ENCODE measurements around the gene EFNA1. TPM values are rescaled to one million over a fixed set of nuclear protein-coding genes. Genes with fewer than 3 reads are reported as not detected.

EFNA1 gene
- total RNA-seq, 1 experiment from 2014 or later = not detected

DNA sequence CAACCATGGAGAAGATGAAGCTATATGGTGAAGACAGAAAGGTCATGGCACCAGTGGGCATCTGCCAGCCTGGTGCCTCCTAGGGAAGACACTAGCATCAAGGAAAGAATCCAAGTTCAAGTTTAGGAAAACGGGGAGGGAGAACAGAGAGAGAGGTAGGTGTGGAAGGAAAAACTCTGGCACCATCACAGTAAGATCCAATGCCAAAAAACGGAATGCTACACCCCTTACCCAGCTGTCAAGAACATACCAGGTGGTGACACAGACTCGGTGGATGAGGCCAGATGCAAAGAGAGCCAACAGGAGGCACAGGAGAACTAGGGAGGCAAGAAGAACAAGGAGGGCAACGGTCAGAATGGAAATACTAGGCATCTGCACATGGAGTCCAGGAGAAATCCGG is 41.9 kb downstream of the EFNA1 start:
- DNase-seq = peak; percentile 41

DNA sequence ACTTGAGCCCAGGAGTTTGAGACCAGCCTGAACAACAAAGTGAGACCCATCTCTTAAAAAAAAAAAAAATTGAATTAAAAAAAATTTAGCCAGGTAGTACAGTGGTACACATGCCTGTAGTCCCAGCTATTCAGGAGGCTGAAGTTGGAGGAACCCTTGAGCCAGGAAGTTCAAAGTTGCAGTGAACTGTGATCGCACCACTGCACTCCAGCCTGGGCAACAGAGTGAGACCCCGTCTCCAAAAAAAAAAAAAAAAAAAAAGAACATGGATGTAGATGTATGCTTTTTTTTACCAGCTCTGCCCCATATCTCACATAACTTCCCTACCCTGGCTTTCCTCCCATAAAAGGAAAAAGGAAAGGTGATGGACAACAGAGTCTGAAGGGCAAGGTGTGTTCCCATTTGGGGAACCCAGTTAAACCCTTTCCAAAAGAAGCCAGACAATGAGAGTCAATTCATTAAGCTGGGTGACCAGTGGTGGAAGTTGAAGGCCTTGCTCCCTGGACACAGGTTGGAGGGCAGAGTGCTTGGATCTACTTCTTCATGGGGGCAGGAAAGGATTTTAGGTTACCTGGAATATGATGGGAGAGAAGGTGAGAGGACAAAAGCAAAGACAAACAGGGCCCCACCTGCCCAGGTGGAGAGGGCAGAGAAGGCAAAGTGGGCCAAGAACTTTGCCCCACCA is 42.6 kb downstream of the EFNA1 start:
- H3K27ac ChIP-seq (ENCODE audit: low read length) = no peak overlapping the region
- H3K36me3 ChIP-seq (ENCODE audit: insufficient read depth, low read length) = peaks cover 9% of the 10 kb centered on the region; the same call in 1 of the 2 replicates
- H3K27me3 ChIP-seq (ENCODE audit: low read length) = no peaks in the 10 kb centered on the region
- no peak overlapping the region for H3K9ac ChIP-seq (ENCODE audit: low read length)
- peak; percentile 36 for DNase-seq
- H3K4me1 ChIP-seq (ENCODE audit: low read length) = peaks cover 40% of the 10 kb centered on the region
- H3K79me2 ChIP-seq (ENCODE audit: low read length) = peaks cover 24% of the 10 kb centered on the region
- no peaks in the 10 kb centered on the region for H3K9me3 ChIP-seq (ENCODE audit: low read length)
- H2AFZ ChIP-seq (ENCODE audit: low read length) = no peak overlapping the region
- no peaks in the 10 kb centered on the region for H4K20me1 ChIP-seq (ENCODE audit: insufficient read depth, low read depth, low read length)
- H3K4me2 ChIP-seq (ENCODE audit: low read depth, low read length, poor library complexity, severe bottlenecking) = no peak overlapping the region
- H3K9me2 ChIP-seq (replicated peaks; ENCODE audit: insufficient read depth, low read length) = no peaks in the 10 kb centered on the region
- no peak overlapping the region for H3K4me3 ChIP-seq (ENCODE audit: low read length)

More for the DNA sequence above, 41.9 kb downstream of the EFNA1 start:
- Histone ChIP-seq H3K9me2 (replicated peaks; ENCODE audit: insufficient read depth, low read length) (no peaks in the 10 kb centered on the region), H3K27me3 (ENCODE audit: low read length) (no peaks in the 10 kb centered on the region), H4K20me1 (ENCODE audit: insufficient read depth, low read depth, low read length) (no peaks in the 10 kb centered on the region), H3K36me3 (ENCODE audit: insufficient read depth, low read length) (peaks cover 9% of the 10 kb centered on the region; the same call in 1 of the 2 replicates), H3K4me2 (ENCODE audit: low read depth, low read length, poor library complexity, severe bottlenecking) (no peak overlapping the region), H3K9me3 (ENCODE audit: low read length) (no peaks in the 10 kb centered on the region), H2AFZ (ENCODE audit: low read length) (no peak overlapping the region), H3K79me2 (ENCODE audit: low read length) (peaks cover 24% of the 10 kb centered on the region), H3K9ac (ENCODE audit: low read length) (no peak overlapping the region), H3K4me3 (ENCODE audit: low read length) (no peak overlapping the region), H3K27ac (ENCODE audit: low read length) (no peak overlapping the region), H3K4me1 (ENCODE audit: low read length) (peaks cover 33% of the 10 kb centered on the region)

DNA sequence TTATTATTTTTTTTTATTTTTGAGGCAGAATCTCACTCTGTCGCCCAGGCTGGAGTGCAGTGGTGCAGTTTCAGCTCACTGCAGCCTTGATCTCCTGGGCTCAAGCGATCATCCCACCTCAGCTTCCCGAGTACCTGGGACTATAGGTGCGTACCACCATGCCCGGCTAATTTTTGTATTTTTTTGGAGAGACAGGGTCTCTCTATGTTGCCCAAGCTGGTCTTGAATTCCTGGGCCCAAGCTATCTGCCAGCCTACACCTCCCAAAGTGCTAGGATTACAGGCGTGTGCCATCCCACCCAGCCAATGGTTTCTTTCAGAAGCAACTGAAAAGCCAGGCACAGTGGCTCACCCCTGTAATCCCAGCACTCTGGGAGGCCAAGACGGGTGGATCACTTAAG is 43.1 kb downstream of the EFNA1 start:
- H4K20me1 ChIP-seq (ENCODE audit: insufficient read depth, low read depth, low read length) = no peaks in the 10 kb centered on the region
- H3K4me2 ChIP-seq (ENCODE audit: low read depth, low read length, poor library complexity, severe bottlenecking) = no peak overlapping the region
- H3K9me3 ChIP-seq (ENCODE audit: low read length) = no peaks in the 10 kb centered on the region
- H3K27ac ChIP-seq (ENCODE audit: low read length) = no peak overlapping the region
- no peaks in the 10 kb centered on the region for H3K9me2 ChIP-seq (replicated peaks; ENCODE audit: insufficient read depth, low read length)
- H3K4me1 ChIP-seq (ENCODE audit: low read length) = peaks cover 46% of the 10 kb centered on the region
- no peak for DNase-seq
- H2AFZ ChIP-seq (ENCODE audit: low read length) = no peak overlapping the region
- no peak overlapping the region for H3K4me3 ChIP-seq (ENCODE audit: low read length)
- peaks cover 24% of the 10 kb centered on the region for H3K79me2 ChIP-seq (ENCODE audit: low read length)
- peaks cover 9% of the 10 kb centered on the region; the same call in 1 of the 2 replicates for H3K36me3 ChIP-seq (ENCODE audit: insufficient read depth, low read length)
- H3K27me3 ChIP-seq (ENCODE audit: low read length) = no peaks in the 10 kb centered on the region
- H3K9ac ChIP-seq (ENCODE audit: low read length) = no peak overlapping the region

DNA sequence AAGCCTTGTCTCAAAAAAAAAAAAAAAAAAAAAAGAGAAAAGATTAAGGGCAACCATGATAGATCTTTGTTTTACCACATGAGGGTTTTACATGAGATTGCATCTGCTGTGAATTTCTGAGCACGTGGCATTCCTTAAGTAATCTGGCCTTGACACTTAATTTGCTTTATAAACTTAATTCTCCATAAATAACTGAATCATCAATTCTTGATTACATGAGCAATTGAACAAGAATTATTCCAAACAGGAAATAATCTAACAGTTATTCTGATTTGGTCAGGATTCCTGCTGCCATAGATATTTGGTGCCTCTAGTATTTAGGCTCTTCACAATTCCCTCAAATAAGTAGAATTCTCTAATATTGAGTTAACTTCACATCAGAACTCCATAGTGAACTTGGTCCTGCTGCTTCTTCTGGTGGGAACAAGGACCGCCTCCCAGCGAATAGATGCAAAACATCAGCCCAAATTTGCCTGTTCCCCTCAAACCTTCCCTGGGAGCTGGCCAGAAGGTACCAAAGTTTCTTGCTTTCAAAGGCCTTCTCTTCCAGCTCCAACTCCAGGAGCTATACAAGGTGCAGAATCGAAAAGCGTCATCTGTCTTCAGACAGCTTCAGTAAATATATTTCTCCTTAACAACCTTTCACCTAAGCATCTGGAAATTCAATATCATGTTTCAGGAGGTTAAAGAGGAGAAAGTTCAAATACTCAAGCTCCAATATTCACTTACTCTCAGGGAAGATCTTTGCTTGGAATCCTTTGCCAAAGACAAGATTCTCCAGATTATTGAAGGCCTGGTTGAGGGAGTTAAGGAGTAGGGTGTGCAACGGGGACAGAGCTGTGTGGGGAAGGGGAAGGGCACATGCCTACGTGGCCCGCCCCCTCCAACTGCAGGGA is 44.4 kb downstream of the EFNA1 start:
- H3K9me2 ChIP-seq (replicated peaks; ENCODE audit: insufficient read depth, low read length) = no peaks in the 10 kb centered on the region
- peak overlapping the region; percentile 95 for H3K9ac ChIP-seq (ENCODE audit: low read length)
- H3K4me3 ChIP-seq (ENCODE audit: low read length) = peak overlapping the region; percentile 77

DNA sequence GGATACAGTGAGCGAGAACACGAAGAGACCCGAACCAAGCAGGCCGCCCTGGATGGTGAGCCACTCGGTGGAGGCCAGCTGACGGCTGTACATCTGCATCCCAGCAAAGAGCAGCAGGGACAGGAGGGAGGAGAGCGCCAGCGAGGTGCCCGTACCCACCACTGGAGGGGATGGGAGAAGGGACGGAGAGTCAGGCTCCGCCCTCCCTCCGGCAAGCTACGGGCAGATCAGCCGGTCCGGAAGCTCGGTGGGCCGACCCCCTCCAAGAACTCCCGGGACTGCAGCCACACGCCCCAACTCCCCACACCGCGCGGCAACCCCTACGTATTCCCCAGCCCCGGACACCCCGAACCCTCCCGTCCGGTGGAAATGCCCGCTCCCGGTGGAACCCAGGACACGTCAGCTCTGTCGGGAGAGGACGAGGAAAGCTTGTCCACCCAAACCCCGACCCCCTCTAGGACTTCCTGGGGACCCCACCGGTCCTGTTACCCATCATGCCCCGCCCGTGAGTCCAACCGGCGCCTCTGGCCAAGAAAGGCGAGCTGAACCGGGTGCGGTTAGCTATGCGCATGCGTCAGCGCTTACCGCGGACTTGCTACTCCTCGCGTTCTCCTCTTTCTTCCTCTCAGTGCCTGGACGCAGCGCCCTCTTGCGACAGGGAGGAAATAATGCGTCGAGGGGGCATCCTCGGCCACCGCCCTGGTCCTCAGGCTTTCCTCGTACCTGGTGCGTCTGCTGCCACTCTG is 45.2 kb downstream of the EFNA1 start, which contains the start of gene KRTCAP2:
Gene KRTCAP2, minus strand, starts transcription at position 573 of the 746 bp plus-strand sequence. Its CDS starts 80 bp downstream, at position 493.
- peak within 1 kb of the TSS; percentile 85 for H3K27ac ChIP-seq (ENCODE audit: low read length)
- H3K4me1 ChIP-seq (ENCODE audit: low read length) = peaks cover 48% of the 10 kb centered on the region
- H3K4me2 ChIP-seq (ENCODE audit: low read depth, low read length, poor library complexity, severe bottlenecking) = peak within 1 kb of the TSS; percentile 97
- peak within 1 kb of the TSS; percentile 77 for H3K4me3 ChIP-seq (ENCODE audit: low read length)
- H2AFZ ChIP-seq (ENCODE audit: low read length) = peak within 1 kb of the TSS; percentile 69; the same call in 1 of the 2 replicates
- no peaks in the 10 kb centered on the region for H3K27me3 ChIP-seq (ENCODE audit: low read length)
- peaks cover 19% of the 10 kb centered on the region; the same call in 1 of the 2 replicates for H3K36me3 ChIP-seq (ENCODE audit: insufficient read depth, low read length)
- H4K20me1 ChIP-seq (ENCODE audit: insufficient read depth, low read depth, low read length) = no peaks in the 10 kb centered on the region
- H3K79me2 ChIP-seq (ENCODE audit: low read length) = peaks cover 24% of the 10 kb centered on the region
- H3K9ac ChIP-seq (ENCODE audit: low read length) = peak within 1 kb of the TSS; percentile 95
- H3K9me2 ChIP-seq (replicated peaks; ENCODE audit: insufficient read depth, low read length) = no peaks in the 10 kb centered on the region
- no peaks in the 10 kb centered on the region for H3K9me3 ChIP-seq (ENCODE audit: low read length)
- peak; percentile 98 for DNase-seq

More for the DNA sequence above, 44.4 kb downstream of the EFNA1 start:
- peaks cover 24% of the 10 kb centered on the region for H3K79me2 ChIP-seq (ENCODE audit: low read length)
- DNase-seq = peak; percentile 41
- H3K27me3 ChIP-seq (ENCODE audit: low read length) = no peaks in the 10 kb centered on the region
- H3K27ac ChIP-seq (ENCODE audit: low read length) = peak overlapping the region; percentile 85
- H3K9me3 ChIP-seq (ENCODE audit: low read length) = no peaks in the 10 kb centered on the region
- H2AFZ ChIP-seq (ENCODE audit: low read length) = no peak overlapping the region
- H3K4me2 ChIP-seq (ENCODE audit: low read depth, low read length, poor library complexity, severe bottlenecking) = peak overlapping the region; percentile 97
- H3K4me1 ChIP-seq (ENCODE audit: low read length) = peaks cover 54% of the 10 kb centered on the region
- peaks cover 12% of the 10 kb centered on the region; the same call in 1 of the 2 replicates for H3K36me3 ChIP-seq (ENCODE audit: insufficient read depth, low read length)
- H4K20me1 ChIP-seq (ENCODE audit: insufficient read depth, low read depth, low read length) = no peaks in the 10 kb centered on the region

DNA sequence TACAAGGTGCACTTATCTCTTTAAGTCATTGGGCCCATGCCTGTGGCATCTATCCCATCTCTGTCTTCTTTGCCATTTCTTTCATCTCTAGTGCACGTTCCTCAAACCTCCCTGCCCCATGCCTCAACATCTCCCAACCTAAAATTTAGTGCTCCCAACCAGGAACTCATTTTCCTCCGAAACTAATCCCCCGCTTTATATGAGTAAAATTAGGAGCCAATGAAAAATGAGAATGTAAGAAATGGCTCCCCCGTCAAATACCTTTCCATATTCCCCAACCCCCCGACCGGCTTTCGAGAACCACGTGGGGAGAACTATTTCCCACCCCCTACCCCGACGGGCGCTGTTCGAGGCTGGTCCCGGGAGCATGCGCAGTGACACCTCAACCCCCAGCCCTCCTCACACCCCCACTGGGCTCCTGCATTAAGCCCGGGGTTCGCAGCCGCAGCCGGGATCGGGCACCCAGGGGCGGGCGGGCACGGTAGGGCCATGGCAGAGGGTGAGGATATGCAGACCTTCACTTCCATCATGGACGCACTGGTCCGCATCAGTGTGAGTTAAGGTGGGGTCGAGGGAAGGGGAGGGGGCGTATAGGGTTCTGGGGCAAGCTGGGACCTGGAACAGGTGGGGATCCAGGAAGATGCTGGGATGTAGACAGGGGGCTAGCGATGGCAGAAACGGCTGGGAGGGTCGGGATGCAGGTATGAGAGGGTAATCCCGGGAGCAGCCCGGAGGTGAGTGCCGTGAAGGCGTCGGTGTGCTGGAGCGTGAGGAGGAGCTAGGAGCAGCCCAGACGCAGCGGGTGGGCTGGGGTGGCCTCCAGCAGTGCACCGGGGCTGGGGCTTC is 46.0 kb downstream of the EFNA1 start, which contains the start of gene TRIM46:
Gene TRIM46, plus strand, starts transcription at position 372 of the 846 bp plus-strand sequence. Its CDS starts 118 bp downstream, at position 490.
- Histone ChIP-seq H3K79me2 (ENCODE audit: low read length) (peaks cover 24% of the 10 kb centered on the region), H3K27ac (ENCODE audit: low read length) (peak within 1 kb of the TSS; percentile 85), H2AFZ (ENCODE audit: low read length) (peak within 1 kb of the TSS; percentile 69; the same call in 1 of the 2 replicates), H3K9ac (ENCODE audit: low read length) (peak within 1 kb of the TSS; percentile 95), H3K9me3 (ENCODE audit: low read length) (no peaks in the 10 kb centered on the region), H3K4me1 (ENCODE audit: low read length) (peaks cover 48% of the 10 kb centered on the region), H3K4me2 (ENCODE audit: low read depth, low read length, poor library complexity, severe bottlenecking) (peak within 1 kb of the TSS; percentile 97), H3K27me3 (ENCODE audit: low read length) (no peaks in the 10 kb centered on the region), H3K4me3 (ENCODE audit: low read length) (peak within 1 kb of the TSS; percentile 77), H3K9me2 (replicated peaks; ENCODE audit: insufficient read depth, low read length) (no peaks in the 10 kb centered on the region), H3K36me3 (ENCODE audit: insufficient read depth, low read length) (peaks cover 19% of the 10 kb centered on the region; the same call in 1 of the 2 replicates), H4K20me1 (ENCODE audit: insufficient read depth, low read depth, low read length) (no peaks in the 10 kb centered on the region)
- peak; percentile 95 for DNase-seq
